Trophoblast cell (in vitro differentiated cells and primary cell): ENCODE data around the gene CELF5.
A peak's percentile ranks its signal among the peaks of the same experiment; 100 is the strongest.

ENCODE experiments used
- DNase-seq, 2 donors: peaks; one replicate each; pipeline ENCODE4 v3.0.0-alpha.2; 2016
- H2AFZ ChIP-seq: 2 replicates; pipeline ENCODE4 v1.6.1; 2013; ENCODE audit warnings: low read length, moderate library complexity, mild to moderate bottlenecking; ENCODE audit not compliant: insufficient read depth, poor library complexity
- H2AK5ac ChIP-seq: 2 replicates; pipeline ENCODE4 v1.6.1; 2013; ENCODE audit warnings: mild to moderate bottlenecking, low read length
- H2BK120ac ChIP-seq: 2 replicates; pipeline ENCODE4 v1.6.1; 2013; ENCODE audit warnings: low read length, mild to moderate bottlenecking, moderate library complexity; ENCODE audit not compliant: insufficient read depth, poor library complexity
- H2BK12ac ChIP-seq: 2 replicates; pipeline ENCODE4 v1.6.1; 2013; ENCODE audit warnings: mild to moderate bottlenecking, low read length, moderate library complexity
- H2BK5ac ChIP-seq: 2 replicates; pipeline ENCODE4 v1.6.1; 2013; ENCODE audit warnings: low read length, low read depth, moderate library complexity, mild to moderate bottlenecking; ENCODE audit not compliant: poor library complexity
- H3K14ac ChIP-seq: 2 replicates; pipeline ENCODE4 v1.6.1; 2013; ENCODE audit warnings: mild to moderate bottlenecking, low read length
- H3K18ac ChIP-seq: 2 replicates; pipeline ENCODE4 v1.6.1; 2013; ENCODE audit warnings: mild to moderate bottlenecking, low read length
- H3K23ac ChIP-seq: 2 replicates; pipeline ENCODE4 v1.6.1; 2013; ENCODE audit warnings: low read length
- H3K27ac ChIP-seq: 2 replicates; pipeline ENCODE4 v1.5.1; 2013; ENCODE audit warnings: low read depth, mild to moderate bottlenecking, inconsistent platforms, low read length, moderate library complexity
- H3K27me3 ChIP-seq: 2 replicates; pipeline ENCODE4 v1.6.1; 2013; ENCODE audit warnings: inconsistent platforms, mild to moderate bottlenecking, low read length, moderate library complexity; ENCODE audit not compliant: insufficient read depth
- H3K36me3 ChIP-seq, 2 experiments: 1 replicate in 1 of 2; 2 replicates in 1 of 2; pipeline ENCODE4 v1.6.1; 2013; ENCODE audit warnings: low read length in 2 of 2, mild to moderate bottlenecking in 2 of 2, moderate library complexity in 1 of 2; ENCODE audit not compliant: insufficient read depth in 2 of 2, control insufficient read depth in 1 of 2
- H3K4ac ChIP-seq: 2 replicates; pipeline ENCODE4 v1.6.1; 2013; ENCODE audit warnings: low read depth, mild to moderate bottlenecking, low read length, moderate library complexity
- H3K4me1 ChIP-seq, 2 experiments: 1 replicate in 1 of 2; 2 replicates in 1 of 2; pipeline ENCODE4 v1.6.1; 2013; ENCODE audit warnings: low read length in 2 of 2, mild to moderate bottlenecking in 2 of 2, moderate library complexity in 1 of 2; ENCODE audit not compliant: insufficient read depth in 2 of 2, control insufficient read depth in 1 of 2
- H3K4me2 ChIP-seq: 2 replicates; pipeline ENCODE4 v1.6.1; 2013; ENCODE audit warnings: inconsistent platforms, mild to moderate bottlenecking, low read length, moderate library complexity
- H3K4me3 ChIP-seq: 2 replicates; pipeline ENCODE4 v1.5.1; 2013; ENCODE audit warnings: mild to moderate bottlenecking, low read depth, low read length, inconsistent platforms
- H3K79me1 ChIP-seq: one replicate; pipeline ENCODE4 v1.6.1; 2013; ENCODE audit warnings: low read length
- H3K79me2 ChIP-seq: 2 replicates; pipeline ENCODE4 v1.6.1; 2013; ENCODE audit warnings: low read length, mild to moderate bottlenecking; ENCODE audit not compliant: control insufficient read depth, insufficient read depth, poor library complexity
- H3K9ac ChIP-seq: 2 replicates; pipeline ENCODE4 v1.6.1; 2013; ENCODE audit warnings: mild to moderate bottlenecking, low read length
- H3K9me3 ChIP-seq: 2 replicates; pipeline ENCODE4 v1.6.1; 2013; ENCODE audit warnings: low read depth, mild to moderate bottlenecking, control low read depth, inconsistent platforms, low read length; ENCODE audit not compliant: insufficient read depth
- H4K12ac ChIP-seq: 2 replicates; pipeline ENCODE4 v1.6.1; 2013; ENCODE audit warnings: low read depth, mild to moderate bottlenecking, low read length, moderate library complexity
- H4K8ac ChIP-seq: 2 replicates; pipeline ENCODE4 v1.6.1; 2013; ENCODE audit warnings: low read depth, mild to moderate bottlenecking, low read length, moderate library complexity
- H4K91ac ChIP-seq: one replicate; pipeline ENCODE4 v1.6.1; 2013; ENCODE audit warnings: low read depth, mild to moderate bottlenecking, low read length, moderate library complexity
- WGBS: extraction: QIAGEN DNeasy Blood & Tissue Kit; methylation state at CpG from one replicate; pipeline ENCODE4 v1.1.7; 2013; ENCODE audit warnings: missing lambda C conversion rate; ENCODE audit not compliant: insufficient read length, insufficient coverage; ENCODE audit errors: extremely low coverage; 5-methylcytosine and 5-hydroxymethylcytosine counted together

Gene CELF5

GRCh38 chr19:3272401-3272931 is 48.0 kb downstream of the CELF5 start:
- Histone ChIP-seq H3K4me2 (no peak overlapping the region), H4K8ac (no peak overlapping the region), H2AK5ac (no peak overlapping the region), H3K18ac (no peak overlapping the region), H3K4me1 (peaks cover 2 to 4% of the 10 kb centered on the region in 2 experiments), H3K4me3 (no peak overlapping the region), H3K9ac (no peak overlapping the region), H2BK120ac (no peak overlapping the region), H3K36me3 (no peaks in the 10 kb centered on the region), H3K9me3 (peaks cover 12% of the 10 kb centered on the region), H3K4ac (no peak overlapping the region), H2AFZ (no peak overlapping the region), H4K91ac (no peak overlapping the region), H2BK5ac (no peak overlapping the region), H3K79me1 (no peaks in the 10 kb centered on the region), H3K27ac (no peak overlapping the region), H3K14ac (no peak overlapping the region), H4K12ac (no peak overlapping the region), H3K23ac (no peak overlapping the region), H3K79me2 (no peaks in the 10 kb centered on the region), H2BK12ac (no peak overlapping the region), H3K27me3 (peaks cover 3% of the 10 kb centered on the region)
- no peak for DNase-seq
- WGBS, result no CpG with 5 or more reads among the region's 4 CpGs

DNA sequence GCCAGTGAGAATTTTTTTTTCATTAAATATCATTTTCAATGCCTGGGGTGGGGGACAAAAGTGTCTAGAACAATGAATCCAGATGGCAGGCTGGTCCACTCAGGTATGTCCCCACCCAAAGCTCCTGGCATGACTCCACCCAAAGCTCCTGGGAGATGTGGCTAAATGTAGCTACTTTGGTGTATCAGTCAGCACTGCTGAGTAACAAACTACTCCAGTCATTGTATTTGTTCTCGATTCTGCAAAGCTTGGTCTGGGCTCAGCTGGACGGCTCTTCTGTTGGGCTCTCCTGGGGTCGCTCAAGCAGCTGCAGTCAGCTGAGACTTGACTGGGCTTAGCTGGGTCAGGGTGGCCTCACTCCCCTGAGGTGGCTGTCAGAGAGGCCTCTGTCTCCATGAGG is 48.5 kb downstream of the CELF5 start:
- Histone ChIP-seq H2BK5ac (no peak overlapping the region), H3K27me3 (peaks cover 3% of the 10 kb centered on the region), H3K9me3 (peaks cover 12% of the 10 kb centered on the region), H3K14ac (no peak overlapping the region), H3K9ac (no peak overlapping the region), H2BK12ac (no peak overlapping the region), H4K12ac (no peak overlapping the region), H2AFZ (no peak overlapping the region), H3K18ac (no peak overlapping the region), H4K91ac (no peak overlapping the region), H4K8ac (no peak overlapping the region), H3K36me3 (no peaks in the 10 kb centered on the region), H3K23ac (no peak overlapping the region), H3K4me1 (peaks cover 2 to 4% of the 10 kb centered on the region in 2 experiments), H3K4me2 (no peak overlapping the region), H3K79me1 (no peaks in the 10 kb centered on the region), H3K4ac (no peak overlapping the region), H2AK5ac (no peak overlapping the region), H2BK120ac (no peak overlapping the region), H3K4me3 (no peak overlapping the region), H3K27ac (no peak overlapping the region), H3K79me2 (no peaks in the 10 kb centered on the region)
- no peak for DNase-seq
- no CpG with 5 or more reads among the region's 3 CpGs for WGBS

DNA sequence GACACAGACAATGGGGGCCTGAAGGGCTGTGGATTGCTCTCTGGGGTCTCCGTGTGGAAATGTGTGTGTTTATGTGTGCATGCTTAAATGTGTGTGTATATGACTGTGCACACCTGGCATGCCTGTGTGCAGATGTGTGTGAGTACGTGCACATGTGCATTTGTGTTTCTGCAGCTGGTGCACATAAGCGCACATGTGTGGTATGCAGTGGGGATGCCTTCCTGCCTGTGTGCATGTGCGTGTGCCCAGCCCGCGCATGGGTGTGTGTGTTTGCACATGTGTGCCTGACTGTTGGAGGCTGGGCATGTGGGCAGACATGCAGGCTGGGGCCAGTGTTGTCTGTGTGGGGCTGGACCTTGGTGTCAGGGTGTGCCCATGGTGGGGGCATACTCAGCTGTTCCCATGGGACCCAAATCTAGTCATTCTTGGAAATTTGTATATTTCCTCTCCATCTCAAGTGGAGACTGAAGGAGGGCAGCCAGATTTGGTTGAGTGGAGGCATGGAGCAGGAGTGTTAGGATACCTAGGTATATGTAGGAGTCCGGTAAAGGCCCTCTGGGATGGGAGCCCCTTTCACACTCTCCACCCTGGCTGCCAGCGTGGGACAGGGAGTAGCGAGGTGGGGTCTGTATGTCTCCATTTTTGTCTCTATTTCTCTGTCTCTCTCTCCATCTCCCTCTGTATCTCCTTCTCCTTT is 49.9 kb downstream of the CELF5 start:
- Histone ChIP-seq H3K4me1 (peaks cover 2 to 4% of the 10 kb centered on the region in 2 experiments), H3K79me1 (no peaks in the 10 kb centered on the region), H3K27me3 (peaks cover 3% of the 10 kb centered on the region), H3K9me3 (peaks cover 7% of the 10 kb centered on the region), H2AFZ (no peak overlapping the region), H2BK120ac (no peak overlapping the region), H2BK12ac (no peak overlapping the region), H4K12ac (no peak overlapping the region), H2AK5ac (no peak overlapping the region), H3K79me2 (no peaks in the 10 kb centered on the region), H4K8ac (no peak overlapping the region), H3K27ac (no peak overlapping the region), H3K4me2 (no peak overlapping the region), H3K14ac (no peak overlapping the region), H3K4ac (no peak overlapping the region), H3K9ac (no peak overlapping the region), H3K4me3 (no peak overlapping the region), H3K23ac (no peak overlapping the region), H3K18ac (no peak overlapping the region), H3K36me3 (no peaks in the 10 kb centered on the region), H2BK5ac (no peak overlapping the region), H4K91ac (no peak overlapping the region)
- no peak for DNase-seq
- WGBS, result no CpG with 5 or more reads among the region's 9 CpGs

GRCh38 chr19:3274942-3275582 is 50.6 kb downstream of the CELF5 start:
- Histone ChIP-seq H2BK120ac (no peak overlapping the region), H2BK5ac (no peak overlapping the region), H3K14ac (no peak overlapping the region), H3K18ac (no peak overlapping the region), H4K8ac (no peak overlapping the region), H2AFZ (no peak overlapping the region), H3K36me3 (no peaks in the 10 kb centered on the region), H3K9me3 (peaks cover 7% of the 10 kb centered on the region), H3K27ac (no peak overlapping the region), H3K27me3 (peaks cover 3% of the 10 kb centered on the region), H3K79me1 (no peaks in the 10 kb centered on the region), H3K4me2 (peak overlapping the region; percentile 59), H4K91ac (no peak overlapping the region), H3K4me1 (peaks cover 2 to 4% of the 10 kb centered on the region in 2 experiments), H4K12ac (no peak overlapping the region), H3K4me3 (no peak overlapping the region), H3K9ac (no peak overlapping the region), H3K4ac (no peak overlapping the region), H2AK5ac (no peak overlapping the region), H3K23ac (no peak overlapping the region), H3K79me2 (no peaks in the 10 kb centered on the region), H2BK12ac (no peak overlapping the region)
- no CpG with 5 or more reads among the region's 19 CpGs for WGBS
- no peak for DNase-seq
